Measurements from ENCODE around the gene FMNL3. TPM values are rescaled to one million over a fixed set of nuclear protein-coding genes. Genes with fewer than 3 reads are reported as not detected.
"Not testable (repeated sequence)": the region's sequence is repeated elsewhere in the genome, so short reads cannot be mapped to it uniquely, and the experiment has no call there.

FMNL3 gene
- total RNA-seq, 1 donor from 2014 or later, result 35.1 TPM

GRCh38 chr12:49619286-49619685, 87.9 kb downstream of the FMNL3 start:
- TF ChIP-seq, protein P1, sequence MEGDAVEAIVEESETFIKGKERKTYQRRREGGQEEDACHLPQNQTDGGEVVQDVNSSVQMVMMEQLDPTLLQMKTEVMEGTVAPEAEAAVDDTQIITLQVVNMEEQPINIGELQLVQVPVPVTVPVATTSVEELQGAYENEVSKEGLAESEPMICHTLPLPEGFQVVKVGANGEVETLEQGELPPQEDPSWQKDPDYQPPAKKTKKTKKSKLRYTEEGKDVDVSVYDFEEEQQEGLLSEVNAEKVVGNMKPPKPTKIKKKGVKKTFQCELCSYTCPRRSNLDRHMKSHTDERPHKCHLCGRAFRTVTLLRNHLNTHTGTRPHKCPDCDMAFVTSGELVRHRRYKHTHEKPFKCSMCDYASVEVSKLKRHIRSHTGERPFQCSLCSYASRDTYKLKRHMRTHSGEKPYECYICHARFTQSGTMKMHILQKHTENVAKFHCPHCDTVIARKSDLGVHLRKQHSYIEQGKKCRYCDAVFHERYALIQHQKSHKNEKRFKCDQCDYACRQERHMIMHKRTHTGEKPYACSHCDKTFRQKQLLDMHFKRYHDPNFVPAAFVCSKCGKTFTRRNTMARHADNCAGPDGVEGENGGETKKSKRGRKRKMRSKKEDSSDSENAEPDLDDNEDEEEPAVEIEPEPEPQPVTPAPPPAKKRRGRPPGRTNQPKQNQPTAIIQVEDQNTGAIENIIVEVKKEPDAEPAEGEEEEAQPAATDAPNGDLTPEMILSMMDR (IDR thresholded peaks at IDR 0.05; ENCODE audit: insufficient read depth, low read length, poor library complexity, severe bottlenecking), result no peak
- no peak for DNase-seq (ENCODE audit: low read depth)
- no peak overlapping the region for H3K4me3 ChIP-seq (ENCODE audit: low read depth, low read length)
- no peaks in the 10 kb centered on the region for H3K36me3 ChIP-seq (ENCODE audit: control insufficient read depth, insufficient read depth, low read length)
- H3K27me3 ChIP-seq (ENCODE audit: control insufficient read depth, insufficient read depth, low read length), result no peaks in the 10 kb centered on the region

DNA sequence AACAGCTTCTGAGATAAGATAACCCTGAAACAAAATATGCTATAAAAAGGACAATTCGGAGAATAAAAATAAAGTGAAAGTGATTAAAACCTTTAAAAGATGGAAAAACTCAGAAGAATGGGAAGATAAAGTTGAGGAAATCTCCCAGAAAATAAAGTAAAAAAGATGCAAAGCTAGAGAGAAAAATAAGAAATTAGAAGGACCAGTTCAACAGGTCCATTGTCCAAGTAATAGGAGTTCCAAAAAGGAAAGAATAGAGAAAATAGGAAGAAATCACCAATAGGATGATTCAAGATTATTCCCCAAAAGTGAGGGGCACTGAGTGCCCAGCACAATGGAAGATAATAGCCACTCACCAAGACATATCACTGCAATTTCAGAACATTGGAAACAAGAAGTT, 88.6 kb downstream of the FMNL3 start:
- no peak for DNase-seq (ENCODE audit: low read depth)
- H3K27me3 ChIP-seq (ENCODE audit: control insufficient read depth, insufficient read depth, low read length), result no peaks in the 10 kb centered on the region
- TF ChIP-seq, protein P1 (IDR thresholded peaks at IDR 0.05; ENCODE audit: insufficient read depth, low read length, poor library complexity, severe bottlenecking), result no peak
- no peaks in the 10 kb centered on the region for H3K36me3 ChIP-seq (ENCODE audit: control insufficient read depth, insufficient read depth, low read length)
- no peak overlapping the region for H3K4me3 ChIP-seq (ENCODE audit: low read depth, low read length)

GRCh38 chr12:49616533-49617219, 90.5 kb downstream of the FMNL3 start:
- DNase-seq (ENCODE audit: low read depth), result no peak
- Histone ChIP-seq H3K36me3 (ENCODE audit: control insufficient read depth, insufficient read depth, low read length) (no peaks in the 10 kb centered on the region), H3K27me3 (ENCODE audit: control insufficient read depth, insufficient read depth, low read length) (no peaks in the 10 kb centered on the region), H3K4me3 (ENCODE audit: low read depth, low read length) (no peak overlapping the region)
- TF ChIP-seq, protein P1 (IDR thresholded peaks at IDR 0.05; ENCODE audit: insufficient read depth, low read length, poor library complexity, severe bottlenecking), result no peak

GRCh38 chr12:49615725-49616124, 91.5 kb downstream of the FMNL3 start:
- DNase-seq (ENCODE audit: low read depth), result no peak
- TF ChIP-seq, protein P1 (IDR thresholded peaks at IDR 0.05; ENCODE audit: insufficient read depth, low read length, poor library complexity, severe bottlenecking), result no peak
- Histone ChIP-seq H3K4me3 (ENCODE audit: low read depth, low read length) (no peak overlapping the region), H3K27me3 (ENCODE audit: control insufficient read depth, insufficient read depth, low read length) (no peaks in the 10 kb centered on the region), H3K36me3 (ENCODE audit: control insufficient read depth, insufficient read depth, low read length) (no peaks in the 10 kb centered on the region)

DNA sequence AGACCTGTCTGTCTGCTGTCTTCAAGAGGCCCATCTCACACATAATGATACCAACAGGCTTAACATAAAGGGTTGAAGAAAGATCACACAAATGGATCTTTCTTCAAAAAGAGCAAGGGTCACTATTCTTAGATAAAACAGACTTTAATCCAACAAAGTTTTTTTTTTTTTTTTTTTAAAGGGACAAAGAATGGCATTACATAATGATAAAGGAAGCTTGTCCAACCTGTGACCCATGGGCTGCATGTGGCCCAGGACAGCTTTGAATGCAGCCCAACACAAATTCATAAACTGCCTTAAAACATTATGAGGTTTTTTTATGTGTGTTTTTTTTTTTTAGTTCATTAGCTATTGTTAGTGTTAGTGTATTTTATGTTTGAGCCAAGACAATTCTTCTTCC, 95.0 kb downstream of the FMNL3 start:
- no peak for DNase-seq (ENCODE audit: low read depth)
- TF ChIP-seq, protein P1 (IDR thresholded peaks at IDR 0.05; ENCODE audit: insufficient read depth, low read length, poor library complexity, severe bottlenecking), result no peak
- Histone ChIP-seq H3K27me3 (ENCODE audit: control insufficient read depth, insufficient read depth, low read length) (peaks cover 2% of the 10 kb centered on the region), H3K36me3 (ENCODE audit: control insufficient read depth, insufficient read depth, low read length) (no peaks in the 10 kb centered on the region), H3K4me3 (ENCODE audit: low read depth, low read length) (no peak overlapping the region)

- not testable (repeated sequence) for DNase-seq (ENCODE audit: low read depth); H3K36me3 ChIP-seq (ENCODE audit: control insufficient read depth, insufficient read depth, low read length); H3K4me3 ChIP-seq (ENCODE audit: low read depth, low read length); H3K27me3 ChIP-seq (ENCODE audit: control insufficient read depth, insufficient read depth, low read length)
Measured at GRCh38 chr12:49610785-49611184, 96.4 kb downstream of the FMNL3 start.

Data from kidney epithelial cell (primary cell).